Measurements from ENCODE around the gene ITGA11. TPM values are rescaled to one million over a fixed set of nuclear protein-coding genes. Genes with fewer than 3 reads are reported as not detected.

Gene ITGA11
- total RNA-seq, 1 experiment from 2014 or later = 0.70 TPM

DNA sequence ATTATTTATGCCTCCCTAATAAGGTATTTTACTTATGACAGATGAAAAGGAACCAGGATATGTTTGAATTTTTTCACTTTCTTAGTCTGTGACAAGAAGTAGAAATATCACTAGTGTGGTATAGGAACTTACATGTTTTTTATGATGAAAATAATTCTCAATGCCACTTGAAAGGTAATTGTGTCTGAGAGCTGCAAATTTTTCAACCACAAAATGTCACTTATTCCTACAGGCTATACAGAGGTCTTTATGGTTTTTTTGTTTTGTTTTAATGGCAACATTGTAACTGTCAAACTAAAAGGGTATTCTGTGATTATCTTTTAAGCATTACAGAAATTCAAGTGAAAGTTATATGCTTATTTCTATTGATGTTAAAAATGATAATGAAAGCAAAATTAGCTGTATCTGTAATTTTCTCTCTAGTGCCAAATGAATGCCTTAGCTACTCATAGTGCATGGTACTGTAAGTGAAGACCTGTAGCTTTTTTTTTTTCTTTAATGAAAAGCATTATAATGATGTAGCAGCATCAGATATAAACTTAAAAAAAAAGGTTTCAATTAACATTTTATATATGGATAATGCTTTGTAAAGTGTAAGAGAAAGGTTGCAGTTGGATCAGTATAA lies 139.7 kb downstream of the ITGA11 start:
- no peak overlapping the region for H3K4me2 ChIP-seq
- TF ChIP-seq EZH2 (IDR thresholded peaks at IDR 0.05; ENCODE audit: low read depth) = no peak
- no peak for TF ChIP-seq CTCF (conservative IDR thresholded peaks at IDR 0.05)
- POLR2A ChIA-PET (ENCODE audit: unreplicated experiment) = no interaction called here

GRCh38 chr15:68290715-68291114 lies 141.2 kb downstream of the ITGA11 start:
- CTCF ChIA-PET = no interaction called here
- H3K79me2 ChIP-seq (ENCODE audit: low read depth) = peaks cover 65% of the 10 kb centered on the region
- POLR2A ChIA-PET (ENCODE audit: unreplicated experiment) = no interaction called here
- 0 out of 2 replicates have a peak, but pooled peaks cover 5% of the 10 kb centered on the region for H3K36me3 ChIP-seq (ENCODE audit: low read depth)
- peaks cover 14% of the 10 kb centered on the region for H4K20me1 ChIP-seq (ENCODE audit: insufficient read depth)
- intact Hi-C loops (cut with micrococcal nuclease; ENCODE audit: unreplicated experiment) = no loop called here
- H3K4me1 ChIP-seq (replicated peaks; ENCODE audit: insufficient read depth) = no peaks in the 10 kb centered on the region
- no peak overlapping the region for H2AFZ ChIP-seq
- H3K9me2 ChIP-seq (ENCODE audit: insufficient read depth) = no peaks in the 10 kb centered on the region
- H3K27ac ChIP-seq = no peak overlapping the region
- no peaks in the 10 kb centered on the region for H3F3A ChIP-seq (ENCODE audit: insufficient read depth, low read depth)
- TF ChIP-seq CTCF (conservative IDR thresholded peaks at IDR 0.05) (no peak), EZH2 (IDR thresholded peaks at IDR 0.05; ENCODE audit: low read depth) (no peak)
- H3K9me3 ChIP-seq (ENCODE audit: insufficient read depth, low read depth) = no peaks in the 10 kb centered on the region
- no peak overlapping the region for H3K4me2 ChIP-seq
- BruUV-seq (replicated peaks) = no TSS peak
- H3K27me3 ChIP-seq (ENCODE audit: insufficient read depth, low read depth) = no peaks in the 10 kb centered on the region
- no peak for DNase-seq
- no peak overlapping the region for H3K4me3 ChIP-seq

More for the DNA sequence above, 139.7 kb downstream of the ITGA11 start:
- Histone ChIP-seq H3K9me2 (ENCODE audit: insufficient read depth) (no peaks in the 10 kb centered on the region), H3K79me2 (ENCODE audit: low read depth) (peaks cover 49% of the 10 kb centered on the region), H3K9me3 (ENCODE audit: insufficient read depth, low read depth) (no peaks in the 10 kb centered on the region), H3K36me3 (ENCODE audit: low read depth) (0 out of 2 replicates have a peak, but pooled peaks cover 5% of the 10 kb centered on the region), H3K27ac (no peak overlapping the region), H2AFZ (no peak overlapping the region), H3F3A (ENCODE audit: insufficient read depth, low read depth) (no peaks in the 10 kb centered on the region), H3K4me1 (replicated peaks; ENCODE audit: insufficient read depth) (no peaks in the 10 kb centered on the region), H3K27me3 (ENCODE audit: insufficient read depth, low read depth) (no peaks in the 10 kb centered on the region), H3K4me3 (no peak overlapping the region), H4K20me1 (ENCODE audit: insufficient read depth) (peaks cover 12% of the 10 kb centered on the region; the same call in 1 of the 2 replicates)
- DNase-seq = no peak
- BruUV-seq (replicated peaks) = no TSS peak
- intact Hi-C loops (cut with micrococcal nuclease; ENCODE audit: unreplicated experiment) = no loop called here
- CTCF ChIA-PET = interaction anchor here (0.6 kb wide), 1 partner anchor 18 kb away, joined by 3 read pairs; no protein-coding TSS in a partner anchor

GRCh38 chr15:68289621-68290352 lies 142.2 kb downstream of the ITGA11 start:
- DNase-seq = no peak
- H3K4me1 ChIP-seq (replicated peaks; ENCODE audit: insufficient read depth) = no peaks in the 10 kb centered on the region; the same call in 1 of the 2 replicates
- H3F3A ChIP-seq (ENCODE audit: insufficient read depth, low read depth) = no peaks in the 10 kb centered on the region
- intact Hi-C loops (cut with micrococcal nuclease; ENCODE audit: unreplicated experiment) = no loop called here
- peaks cover 8% of the 10 kb centered on the region; the same call in 1 of the 2 replicates for H3K36me3 ChIP-seq (ENCODE audit: low read depth)
- H3K4me3 ChIP-seq = no peak overlapping the region
- TF ChIP-seq CTCF (conservative IDR thresholded peaks at IDR 0.05) = no peak
- no peak for TF ChIP-seq EZH2 (IDR thresholded peaks at IDR 0.05; ENCODE audit: low read depth)
- ChIA-PET POLR2A (ENCODE audit: unreplicated experiment) (interaction anchor here (0.7 kb wide), 1 partner anchor 10 kb away, joined by 3 read pairs; no protein-coding TSS in a partner anchor), CTCF (no interaction called here)
- no peak overlapping the region for H3K27ac ChIP-seq
- no peaks in the 10 kb centered on the region for H3K9me2 ChIP-seq (ENCODE audit: insufficient read depth)
- H3K27me3 ChIP-seq (ENCODE audit: insufficient read depth, low read depth) = no peaks in the 10 kb centered on the region
- H3K4me2 ChIP-seq = no peak overlapping the region
- no TSS peak for BruUV-seq (replicated peaks)
- H3K9me3 ChIP-seq (ENCODE audit: insufficient read depth, low read depth) = no peaks in the 10 kb centered on the region
- peaks cover 23% of the 10 kb centered on the region for H4K20me1 ChIP-seq (ENCODE audit: insufficient read depth)
- H2AFZ ChIP-seq = no peak overlapping the region
- peaks cover 74% of the 10 kb centered on the region for H3K79me2 ChIP-seq (ENCODE audit: low read depth)

Measured in PC-9 (cell line).